HG02840 (cell line): Measurements from ENCODE around the gene KIAA0825.

Source experiments
- ATAC-seq: cut with Tn5 transposase; IDR thresholded peaks from one replicate; pipeline ENCODE4 v1.9.1; 2021; ENCODE audit warnings: mild to moderate bottlenecking, moderate library complexity, moderate number of reproducible peaks; ENCODE audit not compliant: unreplicated experiment, low FRiP score

The KIAA0825 gene

DNA sequence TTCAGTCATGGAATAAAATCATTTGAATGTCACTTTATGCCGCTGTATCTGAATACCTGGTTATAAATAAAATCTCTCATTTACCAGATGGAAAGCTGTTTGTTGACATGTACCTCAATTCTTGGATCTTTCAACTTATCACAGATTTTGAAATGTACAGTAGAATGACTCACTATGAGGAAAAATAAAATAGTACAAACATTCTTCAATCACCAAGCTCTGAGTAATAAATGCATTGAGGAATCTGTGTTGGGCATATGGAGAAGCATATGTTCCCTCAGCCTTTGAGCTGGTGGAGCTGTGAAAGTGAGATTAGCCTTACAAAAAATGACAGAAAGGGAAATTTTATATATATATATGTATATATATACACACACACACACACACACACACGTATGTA is 175.4 kb downstream of the KIAA0825 start:
- no peak for ATAC-seq

DNA sequence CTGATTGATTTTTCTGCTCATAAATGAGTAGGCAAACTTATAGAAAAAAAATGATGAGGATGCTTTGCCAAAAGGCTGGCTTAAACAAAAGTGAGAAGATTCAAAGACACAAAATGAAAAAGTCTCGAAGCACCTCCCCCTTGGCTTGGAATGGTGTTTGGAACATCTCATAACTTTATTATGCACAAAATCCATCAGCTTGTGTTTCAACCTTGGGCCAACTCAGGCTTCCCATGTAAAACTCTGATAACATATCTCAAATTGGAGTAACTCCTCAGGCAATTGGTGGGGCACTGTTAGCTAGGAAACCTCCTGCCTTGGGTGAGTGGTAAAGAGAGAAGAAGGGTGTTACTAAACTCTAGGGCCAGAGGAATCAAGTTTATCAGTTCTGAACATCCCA is 176.3 kb downstream of the KIAA0825 start:
- no peak for ATAC-seq

DNA sequence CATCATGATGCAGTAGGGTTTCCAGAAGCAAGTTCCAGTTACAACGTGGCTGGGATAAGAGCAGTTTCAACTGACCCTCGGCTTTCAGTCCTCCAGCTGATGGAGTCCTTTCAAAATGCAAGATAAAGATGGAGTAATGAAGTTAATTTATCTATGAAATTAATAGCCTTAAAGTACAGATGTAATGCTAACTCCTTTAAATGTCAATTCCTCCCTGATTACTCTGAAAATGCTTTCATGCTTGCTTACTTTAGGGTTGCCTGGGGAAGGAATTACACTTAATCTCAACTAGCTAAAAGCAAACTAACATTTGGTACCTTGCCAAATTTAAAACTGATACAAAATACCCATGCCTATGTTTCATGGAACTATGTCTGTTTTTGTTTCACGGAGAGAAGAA is 178.4 kb downstream of the KIAA0825 start:
- no peak for ATAC-seq

DNA sequence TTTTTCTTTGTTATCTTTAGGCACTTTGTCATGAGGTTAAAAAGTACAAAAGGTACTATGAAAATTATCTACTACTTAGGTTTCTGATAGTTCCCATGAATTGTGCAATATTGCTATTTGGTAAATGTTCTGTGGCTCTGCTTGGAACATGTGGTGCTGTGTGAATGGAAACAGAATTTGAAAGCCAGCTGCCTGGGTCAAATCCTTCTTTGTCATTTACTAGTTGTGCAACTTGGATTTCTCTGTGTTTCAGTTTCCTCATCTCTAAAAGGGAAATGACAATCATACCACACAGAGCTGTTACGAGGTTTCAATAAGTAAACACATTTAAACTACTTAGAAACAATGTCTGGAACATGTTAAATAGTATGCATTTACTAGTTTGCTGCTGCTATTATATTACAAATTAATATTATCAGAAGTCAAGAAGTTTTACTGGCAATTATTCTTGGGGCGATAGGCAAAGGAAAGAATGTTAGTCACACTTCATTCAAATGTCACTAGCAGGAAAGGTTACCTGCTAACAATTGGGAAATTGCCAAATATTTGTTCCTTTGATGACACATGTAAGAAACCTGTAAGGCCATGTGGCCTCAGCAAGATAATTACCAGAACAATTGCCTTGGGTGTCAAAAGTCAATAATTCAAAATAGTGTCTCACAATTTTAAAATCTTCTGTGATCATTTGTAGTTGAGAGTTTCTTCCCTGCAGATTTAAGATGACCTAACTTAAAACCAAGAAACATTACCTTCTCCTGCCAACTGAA is 184.8 kb downstream of the KIAA0825 start:
- ATAC-seq = no peak

DNA sequence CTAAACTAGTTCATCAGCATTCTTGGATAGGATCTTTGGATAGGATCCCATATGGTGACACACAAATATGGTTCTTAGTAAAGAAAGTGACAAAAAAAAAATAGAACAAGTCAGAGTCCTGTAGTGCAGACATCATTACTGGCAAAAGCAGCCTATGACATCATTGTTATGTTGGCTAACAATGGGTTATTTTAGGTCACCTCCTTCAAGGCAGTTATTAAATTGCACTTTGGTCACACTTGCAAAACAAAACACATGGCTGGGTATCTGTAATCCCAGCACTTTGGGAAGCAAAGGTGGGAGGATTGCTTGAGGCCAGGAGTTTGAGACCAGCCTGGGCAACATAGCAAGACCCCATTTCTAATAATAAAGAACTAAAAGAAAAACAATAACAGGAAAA is 185.9 kb downstream of the KIAA0825 start:
- ATAC-seq = no peak

DNA sequence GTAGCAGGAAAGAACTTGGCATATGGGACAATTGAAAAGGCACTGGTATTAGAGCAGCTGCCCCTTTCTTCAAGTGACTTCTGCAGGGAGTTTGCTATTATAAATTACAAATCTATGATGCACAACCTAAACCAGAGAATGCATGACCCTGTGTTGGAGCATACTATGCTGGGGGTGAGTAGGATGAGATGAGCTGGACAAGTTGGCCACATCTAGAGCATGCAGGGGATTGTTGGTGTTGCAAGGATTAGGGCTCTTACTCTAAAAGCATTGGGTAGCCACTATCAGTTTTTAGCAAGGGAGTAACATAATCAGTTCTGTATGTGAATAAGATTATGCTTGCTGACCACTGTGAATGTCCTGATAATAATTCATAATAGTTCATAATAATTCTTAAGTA is 186.7 kb downstream of the KIAA0825 start:
- no peak for ATAC-seq

DNA sequence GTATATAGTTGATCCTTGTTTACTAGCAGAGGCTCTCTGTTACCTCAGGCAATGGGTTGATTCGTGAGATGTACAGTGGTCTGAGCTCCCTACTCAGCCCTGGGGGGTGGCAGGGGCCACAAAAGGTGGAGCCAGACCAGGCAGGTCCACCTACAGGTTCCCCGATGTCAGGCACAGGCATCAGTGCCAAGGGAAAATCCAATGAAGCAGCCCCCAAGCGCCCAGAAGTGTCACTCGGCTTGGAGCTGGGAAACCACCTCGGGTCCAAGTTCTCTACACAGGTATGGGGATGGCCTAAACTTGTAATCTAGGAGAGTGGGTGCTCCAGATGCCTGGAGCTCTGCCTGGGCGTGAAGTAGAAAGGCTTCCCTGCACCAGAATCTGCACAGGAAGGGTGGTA is 188.8 kb downstream of the KIAA0825 start:
- ATAC-seq = no peak

DNA sequence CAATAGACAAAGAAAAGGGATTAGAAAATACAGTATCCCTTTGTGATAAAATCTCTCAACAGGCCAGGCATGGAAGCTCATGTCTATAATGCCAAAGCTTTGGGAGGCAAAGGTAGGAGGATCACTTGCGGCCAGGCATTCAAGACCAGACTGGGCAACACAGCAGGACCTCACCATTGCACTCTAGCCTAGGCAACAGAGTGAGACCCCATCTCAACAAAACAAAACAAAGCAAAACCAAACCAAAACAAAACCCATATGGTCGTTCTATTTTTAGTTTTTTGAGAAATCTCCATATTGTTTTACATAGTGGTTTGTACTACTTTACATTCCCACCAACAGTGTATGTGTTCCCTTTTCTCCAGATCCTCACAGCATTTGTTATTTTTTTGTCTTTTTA is 193.0 kb downstream of the KIAA0825 start:
- no peak for ATAC-seq

DNA sequence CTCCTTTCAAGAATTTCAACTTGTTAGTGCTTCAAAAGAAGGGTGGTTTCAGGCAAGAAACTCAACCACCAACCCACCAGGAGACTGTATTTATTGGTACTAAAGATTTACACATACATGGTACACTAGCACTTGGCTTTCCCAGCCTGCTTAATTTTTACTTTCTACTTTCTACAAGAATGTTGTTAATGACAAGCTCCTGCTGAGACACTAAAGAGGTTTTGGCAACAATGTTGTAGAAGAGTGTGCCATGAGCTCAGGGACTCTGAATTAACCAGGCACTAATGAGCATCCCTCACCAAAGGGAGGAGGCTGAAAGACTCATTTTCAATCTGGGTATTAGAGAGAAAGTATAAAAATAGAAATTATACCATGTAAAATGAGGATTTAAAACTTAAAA is 195.0 kb downstream of the KIAA0825 start:
- no peak for ATAC-seq

DNA sequence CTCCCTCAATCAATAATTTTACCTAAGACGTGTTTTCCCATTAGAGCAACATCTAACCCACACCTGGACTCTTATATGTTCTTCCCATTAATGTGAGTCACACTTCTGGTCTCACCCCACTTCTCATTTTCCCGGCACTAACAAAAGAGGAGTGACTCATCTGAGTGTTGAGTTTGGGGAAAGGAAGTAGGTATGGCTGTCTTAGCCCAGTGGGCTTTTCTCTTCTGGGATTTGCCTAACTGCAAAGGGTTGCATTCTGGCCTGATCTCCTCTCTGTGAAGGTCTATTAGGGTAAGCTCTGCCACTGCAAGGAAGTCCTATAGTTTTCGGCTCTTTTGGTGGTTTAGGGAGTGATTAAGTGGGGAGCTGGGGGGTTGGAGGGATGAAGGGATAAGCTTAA is 195.6 kb downstream of the KIAA0825 start:
- no peak for ATAC-seq

DNA sequence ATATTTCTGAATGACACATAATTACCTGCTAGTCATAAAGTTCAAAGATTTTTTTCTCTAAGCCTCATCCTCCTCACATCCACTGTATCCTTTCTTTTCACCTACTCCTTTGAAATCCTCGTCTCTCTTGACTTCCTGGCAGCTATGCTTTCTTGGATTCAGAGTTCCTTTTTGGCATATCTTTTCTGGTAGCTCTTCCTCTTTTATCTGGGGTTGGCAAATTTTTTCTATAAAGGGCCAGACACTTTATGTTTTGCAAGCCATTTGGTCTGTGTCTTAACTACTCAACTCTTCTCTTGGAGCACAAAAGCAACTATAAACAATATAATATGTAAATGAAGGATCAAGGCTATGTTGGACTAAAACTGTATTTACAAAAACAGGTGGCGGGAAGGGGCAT is 197.5 kb downstream of the KIAA0825 start:
- no peak for ATAC-seq

DNA sequence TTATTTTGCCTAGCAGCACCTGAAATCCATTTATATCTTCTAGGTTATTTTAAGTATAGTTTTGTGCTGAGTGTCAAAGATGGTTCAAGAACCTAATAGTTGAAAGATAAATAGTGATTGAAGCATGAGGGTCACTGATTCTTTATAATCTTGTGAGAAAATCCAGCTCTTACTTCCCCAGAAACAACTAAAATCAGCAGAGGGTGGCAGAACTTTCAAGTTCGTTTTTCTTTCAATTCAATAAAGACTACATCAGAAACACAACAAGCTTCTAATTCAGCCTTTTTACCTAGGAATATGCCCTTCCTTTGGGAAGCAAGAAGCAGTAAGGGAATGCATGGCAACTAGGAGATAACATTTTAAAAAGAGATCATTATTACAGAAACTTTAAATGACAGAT is 202.6 kb downstream of the KIAA0825 start:
- ATAC-seq = no peak

DNA sequence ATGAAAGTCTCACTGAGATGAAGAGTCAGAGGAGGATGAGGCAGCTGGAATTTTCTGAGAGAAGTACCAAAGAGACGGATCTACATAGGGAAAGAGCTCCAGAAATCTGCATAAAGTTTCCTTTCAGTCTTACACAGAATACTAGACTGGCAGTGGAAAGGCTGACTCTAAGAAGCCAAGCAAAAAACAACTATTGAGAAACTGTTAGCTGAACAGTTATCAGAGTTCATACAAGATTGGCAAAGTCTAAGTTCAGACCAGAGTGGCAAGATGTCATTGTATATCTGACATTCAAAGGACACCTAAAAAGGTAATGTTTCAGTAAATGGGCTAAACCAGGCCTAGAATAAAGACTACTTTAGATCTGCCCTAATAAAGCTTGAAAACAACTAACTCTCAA is 209.0 kb downstream of the KIAA0825 start:
- no peak for ATAC-seq

DNA sequence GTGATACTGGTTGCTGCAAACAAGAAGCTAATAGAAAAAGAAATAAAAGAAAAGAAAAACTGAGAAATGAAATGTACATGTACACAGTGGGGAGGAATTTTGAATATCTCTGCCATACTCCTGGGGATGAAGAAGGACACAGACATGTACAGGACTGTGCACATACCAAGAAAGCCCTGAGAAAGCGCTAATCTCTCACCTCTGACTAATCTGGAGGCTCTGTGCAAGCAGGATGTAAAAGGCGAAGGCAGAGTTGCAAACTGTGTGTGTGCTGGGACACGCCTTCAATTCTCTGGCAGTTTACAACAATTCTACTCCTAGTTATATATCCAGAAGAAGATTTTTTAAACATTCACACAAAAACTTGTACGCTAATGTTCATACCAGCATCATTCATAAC is 211.4 kb downstream of the KIAA0825 start:
- no peak for ATAC-seq

DNA sequence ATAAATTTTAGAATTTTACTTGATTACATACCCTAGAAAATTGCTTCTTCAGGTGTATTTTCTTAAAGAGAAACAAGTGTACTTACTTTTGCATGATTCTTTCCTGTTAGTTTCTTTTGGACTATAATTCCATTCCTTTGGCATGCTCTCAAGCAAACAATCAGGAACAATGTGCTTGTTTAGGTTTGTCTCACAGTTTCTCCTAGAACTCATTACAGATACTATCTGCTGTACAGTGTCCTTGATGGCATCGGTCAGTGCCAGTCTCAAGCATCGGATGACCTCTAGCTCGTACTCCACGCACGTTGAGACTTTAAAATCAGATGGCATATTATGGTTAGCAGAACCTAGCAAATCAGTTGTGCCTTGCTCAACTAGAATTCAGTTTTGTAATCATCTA is 214.9 kb downstream of the KIAA0825 start:
- no peak for ATAC-seq

DNA sequence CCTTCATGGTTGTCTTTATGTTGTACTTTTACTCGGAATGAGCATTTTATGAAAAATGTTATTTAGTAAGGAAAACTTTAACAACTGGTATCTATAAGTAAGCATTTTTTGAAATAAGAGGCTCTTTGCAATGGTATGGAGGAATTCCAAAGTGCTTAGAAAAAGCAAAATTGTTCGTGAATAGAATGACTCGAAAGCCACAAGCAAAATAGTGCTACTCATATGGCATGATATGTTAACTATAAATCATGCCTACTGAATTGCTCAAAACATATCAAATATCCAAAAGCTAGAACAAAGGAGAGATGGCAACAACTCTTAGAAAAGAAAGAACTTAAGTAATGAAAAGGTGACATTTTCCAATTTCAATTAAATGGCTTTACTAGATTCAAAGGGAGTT is 216.3 kb downstream of the KIAA0825 start:
- ATAC-seq = no peak

DNA sequence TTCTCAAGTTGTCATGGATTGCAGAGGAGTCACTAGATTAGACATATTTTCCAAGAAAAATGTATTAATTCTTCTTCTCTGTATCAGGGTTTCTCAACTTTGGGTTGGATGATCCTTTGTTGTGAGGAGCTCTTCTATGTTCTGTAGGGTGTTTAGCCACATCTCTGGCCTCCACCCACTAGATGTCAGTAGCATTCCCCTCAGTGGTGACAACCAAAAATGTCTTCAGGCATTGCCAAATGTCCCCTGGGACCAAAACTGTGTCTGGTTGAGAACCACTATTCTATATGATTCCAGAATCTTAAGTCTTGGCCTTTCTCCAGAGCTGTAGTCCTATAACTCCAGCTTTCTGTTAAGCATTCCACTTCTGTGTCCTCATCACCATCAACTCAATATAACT is 220.9 kb downstream of the KIAA0825 start:
- ATAC-seq = no peak

DNA sequence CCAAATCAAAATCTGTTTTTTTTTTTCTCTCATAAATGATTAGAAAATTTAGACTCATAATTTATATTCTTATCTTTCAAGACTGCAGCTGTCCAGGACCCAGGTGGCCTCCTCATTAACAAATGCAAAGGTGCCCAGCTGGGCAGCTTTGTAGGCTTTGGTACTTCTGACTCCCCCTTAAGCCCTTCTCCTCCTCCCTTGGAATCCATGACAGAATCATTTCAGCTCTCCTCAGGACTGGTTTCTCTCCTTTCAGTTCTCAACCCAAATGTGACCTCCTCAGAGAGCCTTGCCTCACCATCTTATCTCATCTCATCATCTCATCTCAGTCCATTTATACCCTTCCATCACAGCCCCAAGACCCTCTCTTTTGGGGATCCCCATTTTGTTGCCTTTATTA is 221.7 kb downstream of the KIAA0825 start:
- ATAC-seq = no peak

DNA sequence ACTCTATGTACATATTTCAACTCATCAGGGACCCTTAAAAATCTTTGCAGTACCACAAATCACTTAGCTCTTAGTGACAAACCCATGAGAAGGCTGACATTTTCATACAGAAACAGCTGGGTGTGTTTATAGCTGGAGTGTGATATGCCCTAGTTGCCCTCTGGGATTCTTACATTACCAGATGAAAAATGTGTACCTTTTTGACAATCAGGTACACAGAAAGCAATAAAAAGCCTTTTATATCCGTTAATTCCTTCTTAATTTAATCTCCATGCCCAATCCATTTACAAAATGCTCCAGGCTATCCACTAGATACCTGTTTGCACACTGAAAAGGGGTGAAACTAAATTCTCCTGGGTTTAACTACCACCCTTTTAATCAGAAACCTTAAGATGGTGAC is 222.9 kb downstream of the KIAA0825 start:
- ATAC-seq = no peak

DNA sequence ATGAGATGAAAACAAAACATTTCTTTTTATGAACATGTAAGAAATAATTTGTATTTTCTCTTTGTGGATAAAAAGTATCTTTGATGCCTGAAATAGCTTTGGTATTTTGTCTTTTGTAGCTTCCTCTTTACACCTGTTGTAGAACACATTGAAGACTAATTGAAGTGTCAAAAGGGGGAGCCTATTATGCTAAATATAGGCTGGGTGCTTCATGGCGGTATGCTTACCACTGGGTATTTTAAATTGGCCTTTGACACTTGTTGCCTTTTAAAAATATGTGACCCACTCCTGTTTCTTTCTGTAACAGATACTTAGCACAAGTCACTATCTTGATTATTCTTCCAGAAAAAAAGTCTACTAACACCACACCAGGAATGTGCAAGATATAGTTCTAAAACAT is 226.4 kb downstream of the KIAA0825 start:
- ATAC-seq = no peak

DNA sequence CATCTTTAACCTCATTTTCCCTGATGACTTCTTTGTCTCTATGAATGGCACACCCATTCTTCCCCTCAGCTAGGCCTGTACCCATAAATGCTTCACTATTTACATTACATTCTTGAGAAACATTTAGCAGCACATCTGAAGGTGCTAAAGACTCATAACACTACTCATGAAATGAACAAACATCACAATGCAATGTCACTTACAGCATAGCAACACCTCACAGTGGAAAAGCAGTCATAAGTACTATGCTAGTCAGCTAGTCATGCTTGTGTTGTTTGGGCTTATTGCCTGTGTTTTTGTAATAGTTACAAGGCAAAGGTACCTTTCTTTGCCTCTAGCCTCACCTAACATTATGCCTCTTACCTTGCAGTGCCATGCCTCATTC is 228.9 kb downstream of the KIAA0825 start:
- ATAC-seq = no peak

DNA sequence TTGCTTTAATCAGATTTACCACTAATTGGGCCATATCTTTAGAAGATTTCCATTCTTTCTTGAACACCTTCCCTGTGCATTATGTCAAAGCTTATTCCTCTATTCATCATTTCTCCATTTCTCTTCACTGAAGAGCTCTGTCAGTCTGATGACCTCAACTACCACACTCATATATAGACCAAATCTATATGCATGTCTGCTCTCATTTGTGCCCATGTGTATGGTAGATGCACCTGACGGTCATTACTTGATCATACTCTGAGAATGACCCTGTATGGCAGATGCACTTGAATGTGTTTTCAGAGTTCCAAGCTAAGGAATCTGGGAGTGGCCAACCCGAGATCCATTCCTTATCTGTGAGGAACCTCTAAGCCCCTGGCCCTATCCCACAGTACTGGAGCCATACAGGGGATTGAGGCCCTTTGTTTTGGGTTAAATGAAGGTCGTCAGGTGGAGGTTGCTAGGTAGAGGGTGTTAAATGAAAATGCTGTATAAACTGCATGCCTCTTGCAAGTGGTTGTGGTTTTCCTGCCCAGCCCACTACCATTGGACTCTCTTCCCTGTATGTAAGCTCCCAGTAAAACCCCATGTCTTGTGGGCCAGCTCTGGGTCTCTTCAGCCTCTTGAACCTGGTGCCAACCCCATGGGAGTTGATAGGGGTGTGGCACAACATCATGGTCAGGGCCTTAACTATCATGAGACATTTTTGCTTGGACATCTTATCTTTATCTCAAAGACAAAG is 229.5 kb downstream of the KIAA0825 start:
- no peak for ATAC-seq
